ENCODE data around the gene NCOR1.

NCOR1 gene

DNA sequence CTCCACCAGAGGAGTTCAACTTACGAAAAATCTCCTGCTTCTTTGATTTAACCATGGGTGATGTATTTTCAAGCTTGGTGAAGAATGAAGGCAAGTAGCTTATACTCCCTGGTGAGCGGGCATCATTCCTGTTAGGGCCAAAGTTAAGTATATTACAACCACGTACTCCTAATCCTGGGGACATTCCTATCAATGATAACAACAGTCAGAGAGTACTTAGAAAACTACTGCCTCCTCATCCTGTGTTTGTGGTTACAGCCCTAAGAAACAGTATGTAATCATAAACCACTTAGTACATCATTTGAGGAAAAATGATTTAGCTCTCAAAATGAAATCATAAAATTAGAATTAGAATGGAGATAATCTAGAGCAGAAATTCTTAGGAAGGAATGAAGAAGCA is 168.4 kb downstream of the NCOR1 start:
- Histone ChIP-seq H2BK5ac (ENCODE audit: low read depth, low read length, poor library complexity, severe bottlenecking) (no peak overlapping the region), H3K4me3 (ENCODE audit: insufficient read depth in 1 of 2, low read depth in 1 of 2, low read length in 2 of 2) (no peak overlapping the region), H3K18ac (ENCODE audit: low read depth in 1 of 2, low read length in 2 of 2) (no peak overlapping the region), H3K14ac (ENCODE audit: low read length in 2 of 2) (no peak overlapping the region), H3K36me3 (ENCODE audit: control insufficient read depth in 1 of 2, insufficient read depth in 2 of 2, low read depth in 1 of 2, low read length in 2 of 2) (peaks cover 28 to 81% of the 10 kb centered on the region in 2 experiments), H2AFZ (ENCODE audit: low read depth, low read length) (no peak overlapping the region), H2BK15ac (ENCODE audit: low read depth, poor library complexity, severe bottlenecking) (no peak overlapping the region), H3K4me1 (ENCODE audit: control insufficient read depth, insufficient read depth, low read depth, low read length) (peaks cover 1% of the 10 kb centered on the region), H2BK12ac (ENCODE audit: low read length in 2 of 2) (no peak overlapping the region), H3K27me3 (ENCODE audit: control insufficient read depth in 1 of 2, insufficient read depth in 1 of 2, low read length in 2 of 2) (no peaks in the 10 kb centered on the region), H4K8ac (ENCODE audit: low read length) (no peak overlapping the region), H2AK5ac (ENCODE audit: low read length, severe bottlenecking) (no peak overlapping the region), H3K79me1 (replicated peaks; ENCODE audit: low read length, poor library complexity, severe bottlenecking) (peaks cover 27% of the 10 kb centered on the region), H3K9ac (ENCODE audit: low read length) (no peak overlapping the region), H4K91ac (ENCODE audit: low read length) (no peak overlapping the region), H3K4me2 (ENCODE audit: low read length, poor library complexity, severe bottlenecking) (no peak overlapping the region), H3K27ac (ENCODE audit: low read length, poor library complexity, severe bottlenecking) (no peak overlapping the region), H3K9me3 (ENCODE audit: control insufficient read depth, low read length) (no peaks in the 10 kb centered on the region), H3K23ac (ENCODE audit: low read length in 2 of 2) (no peak overlapping the region), H3K4ac (ENCODE audit: low read depth in 1 of 2, low read length in 2 of 2) (no peak overlapping the region), H2BK120ac (ENCODE audit: low read depth, low read length) (no peak overlapping the region)
- 94% methylated on average over 3 of the region's 3 CpGs for WGBS
- DNase-seq, result no peak

DNA sequence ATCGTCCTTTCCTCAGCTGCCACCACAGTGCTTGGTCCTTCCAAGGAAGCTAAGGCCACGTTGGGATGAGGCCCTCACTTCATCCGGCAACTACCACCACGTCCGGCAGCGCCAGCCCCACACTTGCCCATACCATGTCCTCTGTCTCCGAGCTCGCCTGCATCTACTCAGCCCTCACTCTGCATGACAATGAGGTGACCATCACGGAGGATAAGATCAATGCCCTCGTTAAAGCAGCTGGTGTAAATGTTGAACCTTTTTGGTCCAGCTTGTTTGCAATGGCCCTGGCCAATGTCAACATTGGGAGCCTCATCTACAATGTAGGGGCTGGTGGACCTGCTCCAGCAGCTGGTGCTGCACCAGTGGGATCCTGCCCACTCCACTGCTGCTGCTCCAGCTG is 170.8 kb downstream of the NCOR1 start:
- Histone ChIP-seq H3K4me1 (ENCODE audit: control insufficient read depth, insufficient read depth, low read depth, low read length) (peaks cover 1% of the 10 kb centered on the region), H2BK5ac (ENCODE audit: low read depth, low read length, poor library complexity, severe bottlenecking) (no peak overlapping the region), H2AK5ac (ENCODE audit: low read length, severe bottlenecking) (no peak overlapping the region), H3K4me3 (ENCODE audit: insufficient read depth in 1 of 2, low read depth in 1 of 2, low read length in 2 of 2) (no peak overlapping the region), H4K91ac (ENCODE audit: low read length) (no peak overlapping the region), H2BK15ac (ENCODE audit: low read depth, poor library complexity, severe bottlenecking) (no peak overlapping the region), H3K79me1 (replicated peaks; ENCODE audit: low read length, poor library complexity, severe bottlenecking) (peaks cover 20% of the 10 kb centered on the region), H2BK120ac (ENCODE audit: low read depth, low read length) (no peak overlapping the region), H3K23ac (ENCODE audit: low read length in 2 of 2) (no peak overlapping the region), H3K18ac (ENCODE audit: low read depth in 1 of 2, low read length in 2 of 2) (no peak overlapping the region), H3K9me3 (ENCODE audit: control insufficient read depth, low read length) (no peaks in the 10 kb centered on the region), H2AFZ (ENCODE audit: low read depth, low read length) (no peak overlapping the region), H3K27me3 (ENCODE audit: control insufficient read depth in 1 of 2, insufficient read depth in 1 of 2, low read length in 2 of 2) (no peaks in the 10 kb centered on the region), H3K36me3 (ENCODE audit: control insufficient read depth in 1 of 2, insufficient read depth in 2 of 2, low read depth in 1 of 2, low read length in 2 of 2) (peaks cover 28 to 90% of the 10 kb centered on the region in 2 experiments), H3K4ac (ENCODE audit: low read depth in 1 of 2, low read length in 2 of 2) (no peak overlapping the region), H2BK12ac (ENCODE audit: low read length in 2 of 2) (no peak overlapping the region), H4K8ac (ENCODE audit: low read length) (no peak overlapping the region), H3K27ac (ENCODE audit: low read length, poor library complexity, severe bottlenecking) (no peak overlapping the region), H3K9ac (ENCODE audit: low read length) (no peak overlapping the region), H3K4me2 (ENCODE audit: low read length, poor library complexity, severe bottlenecking) (no peak overlapping the region), H3K14ac (ENCODE audit: low read length in 2 of 2) (no peak overlapping the region)
- no peak for DNase-seq
- WGBS, result 96% methylated on average over 10 of the region's 10 CpGs

DNA sequence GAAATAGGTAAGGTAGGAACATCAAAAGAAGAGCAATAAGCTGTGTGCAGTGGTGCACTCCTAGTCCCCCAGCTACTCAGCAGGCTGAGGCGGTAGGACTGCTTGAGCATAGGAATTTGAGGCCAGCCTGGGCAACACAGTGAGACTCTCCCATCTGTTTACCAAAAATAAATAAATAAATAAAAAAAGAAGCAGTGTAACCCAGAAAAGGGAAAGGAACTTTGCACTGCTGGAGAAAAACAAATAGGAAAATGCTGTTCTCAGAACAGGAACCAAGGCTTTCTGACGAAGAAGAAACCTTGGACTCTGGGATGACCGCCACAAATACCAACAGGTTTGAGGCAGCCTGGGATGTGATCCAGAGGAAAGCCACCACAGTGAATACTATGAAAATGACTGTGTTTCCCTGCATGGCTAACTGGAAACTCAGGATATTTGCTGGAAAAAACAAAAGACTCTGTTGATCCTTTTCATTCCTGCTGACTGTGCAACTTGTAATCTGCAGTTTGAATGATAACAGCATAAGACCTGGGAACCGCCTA is 174.6 kb downstream of the NCOR1 start:
- 95% methylated on average over 3 of the region's 4 CpGs for WGBS
- Histone ChIP-seq H2AK5ac (ENCODE audit: low read length, severe bottlenecking) (no peak overlapping the region), H2BK15ac (ENCODE audit: low read depth, poor library complexity, severe bottlenecking) (no peak overlapping the region), H3K36me3 (ENCODE audit: control insufficient read depth in 1 of 2, insufficient read depth in 2 of 2, low read depth in 1 of 2, low read length in 2 of 2) (peaks cover 21 to 90% of the 10 kb centered on the region in 2 experiments), H3K23ac (ENCODE audit: low read length in 2 of 2) (no peak overlapping the region), H3K4me2 (ENCODE audit: low read length, poor library complexity, severe bottlenecking) (no peak overlapping the region), H3K4me3 (ENCODE audit: insufficient read depth in 1 of 2, low read depth in 1 of 2, low read length in 2 of 2) (no peak overlapping the region), H4K91ac (ENCODE audit: low read length) (no peak overlapping the region), H3K9me3 (ENCODE audit: control insufficient read depth, low read length) (peaks cover 4% of the 10 kb centered on the region), H2AFZ (ENCODE audit: low read depth, low read length) (no peak overlapping the region), H3K79me1 (replicated peaks; ENCODE audit: low read length, poor library complexity, severe bottlenecking) (peaks cover 11% of the 10 kb centered on the region), H3K4me1 (ENCODE audit: control insufficient read depth, insufficient read depth, low read depth, low read length) (no peaks in the 10 kb centered on the region), H4K8ac (ENCODE audit: low read length) (no peak overlapping the region), H2BK5ac (ENCODE audit: low read depth, low read length, poor library complexity, severe bottlenecking) (no peak overlapping the region), H3K27ac (ENCODE audit: low read length, poor library complexity, severe bottlenecking) (no peak overlapping the region), H2BK12ac (ENCODE audit: low read length in 2 of 2) (no peak overlapping the region), H3K27me3 (ENCODE audit: control insufficient read depth in 1 of 2, insufficient read depth in 1 of 2, low read length in 2 of 2) (no peaks in the 10 kb centered on the region), H3K18ac (ENCODE audit: low read depth in 1 of 2, low read length in 2 of 2) (no peak overlapping the region), H3K14ac (ENCODE audit: low read length in 2 of 2) (no peak overlapping the region), H3K9ac (ENCODE audit: low read length) (peak overlapping the region; percentile 17), H2BK120ac (ENCODE audit: low read depth, low read length) (no peak overlapping the region), H3K4ac (ENCODE audit: low read depth in 1 of 2, low read length in 2 of 2) (no peak overlapping the region)
- DNase-seq, result no peak

DNA sequence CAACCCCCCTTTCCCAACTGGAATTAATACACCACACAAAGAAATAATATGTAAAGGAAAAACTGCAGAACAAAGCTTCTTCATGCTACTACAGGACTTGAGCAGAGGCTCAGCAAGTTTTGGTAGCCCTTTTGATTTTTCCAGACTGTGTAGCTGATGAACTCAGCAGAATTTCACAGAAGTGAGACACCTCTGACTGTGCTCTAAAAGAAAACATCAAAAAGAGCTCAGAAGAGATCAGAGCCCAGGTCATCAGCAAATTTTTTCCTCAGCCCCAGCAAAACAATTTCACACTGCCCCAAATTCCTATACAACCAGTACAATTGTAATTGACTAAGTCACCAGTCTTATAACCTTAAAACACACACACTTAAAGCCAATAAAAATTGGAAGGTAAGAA is 177.7 kb downstream of the NCOR1 start:
- Histone ChIP-seq H3K23ac (ENCODE audit: low read length in 2 of 2) (no peak overlapping the region), H3K79me1 (replicated peaks; ENCODE audit: low read length, poor library complexity, severe bottlenecking) (peaks cover 9% of the 10 kb centered on the region), H4K8ac (ENCODE audit: low read length) (no peak overlapping the region), H2BK120ac (ENCODE audit: low read depth, low read length) (no peak overlapping the region), H2BK15ac (ENCODE audit: low read depth, poor library complexity, severe bottlenecking) (no peak overlapping the region), H3K27me3 (ENCODE audit: control insufficient read depth in 1 of 2, insufficient read depth in 1 of 2, low read length in 2 of 2) (no peaks in the 10 kb centered on the region), H2BK12ac (ENCODE audit: low read length in 2 of 2) (no peak overlapping the region), H3K4me2 (ENCODE audit: low read length, poor library complexity, severe bottlenecking) (peak overlapping the region; percentile 19), H3K9me3 (ENCODE audit: control insufficient read depth, low read length) (peaks cover 4% of the 10 kb centered on the region), H3K18ac (ENCODE audit: low read depth in 1 of 2, low read length in 2 of 2) (no peak overlapping the region), H4K91ac (ENCODE audit: low read length) (no peak overlapping the region), H3K4me1 (ENCODE audit: control insufficient read depth, insufficient read depth, low read depth, low read length) (no peaks in the 10 kb centered on the region), H3K14ac (ENCODE audit: low read length in 2 of 2) (no peak overlapping the region), H3K4me3 (ENCODE audit: insufficient read depth in 1 of 2, low read depth in 1 of 2, low read length in 2 of 2) (no peak overlapping the region), H3K27ac (ENCODE audit: low read length, poor library complexity, severe bottlenecking) (peak overlapping the region; percentile 57), H2BK5ac (ENCODE audit: low read depth, low read length, poor library complexity, severe bottlenecking) (no peak overlapping the region), H3K36me3 (ENCODE audit: control insufficient read depth in 1 of 2, insufficient read depth in 2 of 2, low read depth in 1 of 2, low read length in 2 of 2) (peaks cover 23 to 89% of the 10 kb centered on the region in 2 experiments), H3K4ac (ENCODE audit: low read depth in 1 of 2, low read length in 2 of 2) (no peak overlapping the region), H2AK5ac (ENCODE audit: low read length, severe bottlenecking) (no peak overlapping the region), H2AFZ (ENCODE audit: low read depth, low read length) (no peak overlapping the region), H3K9ac (ENCODE audit: low read length) (peak overlapping the region; percentile 39)
- no peak for DNase-seq

All from mesenchymal stem cell (in vitro differentiated cells and primary cell).